Measurements from ENCODE around the gene PRR16. TPM values are rescaled to one million over a fixed set of nuclear protein-coding genes. Genes with fewer than 3 reads are reported as not detected.

PRR16 gene
- total RNA-seq, 1 donor from 2014 or later: 10.7 TPM

GRCh38 chr5:120540097-120540496, 76.0 kb downstream of the PRR16 start:
- no peak overlapping the region for H3K27ac Mint-ChIP-seq (ENCODE audit: unreplicated experiment)
- no peak for TF ChIP-seq CTCF (IDR thresholded peaks at IDR 0.05)
- H3K4me1 Mint-ChIP-seq (ENCODE audit: low read depth): peaks cover 14% of the 10 kb centered on the region
- H3K27me3 Mint-ChIP-seq (ENCODE audit: low read depth): no peaks in the 10 kb centered on the region
- DNase-seq (ENCODE audit: low spot score): no peak
- H3K36me3 Mint-ChIP-seq (ENCODE audit: low read depth): peaks cover 3% of the 10 kb centered on the region
- peaks cover 3% of the 10 kb centered on the region for H3K9me3 Mint-ChIP-seq (ENCODE audit: low read depth)
- H3K4me3 Mint-ChIP-seq (ENCODE audit: unreplicated experiment): no peak overlapping the region

GRCh38 chr5:120544043-120544442, 79.9 kb downstream of the PRR16 start:
- no peaks in the 10 kb centered on the region for H3K36me3 Mint-ChIP-seq (ENCODE audit: low read depth)
- no peaks in the 10 kb centered on the region for H3K27me3 Mint-ChIP-seq (ENCODE audit: low read depth)
- TF ChIP-seq CTCF (IDR thresholded peaks at IDR 0.05): no peak

GRCh38 chr5:120545007-120545406, 80.9 kb downstream of the PRR16 start:
- DNase-seq (ENCODE audit: low spot score): no peak
- Mint-ChIP-seq H3K9me3 (ENCODE audit: low read depth) (no peaks in the 10 kb centered on the region), H3K27me3 (ENCODE audit: low read depth) (no peaks in the 10 kb centered on the region), H3K4me3 (ENCODE audit: unreplicated experiment) (no peak overlapping the region), H3K4me1 (ENCODE audit: low read depth) (peaks cover 9% of the 10 kb centered on the region), H3K36me3 (ENCODE audit: low read depth) (no peaks in the 10 kb centered on the region), H3K27ac (ENCODE audit: unreplicated experiment) (no peak overlapping the region)
- TF ChIP-seq CTCF (IDR thresholded peaks at IDR 0.05): no peak

More at GRCh38 chr5:120544043-120544442, 79.9 kb downstream of the PRR16 start:
- Mint-ChIP-seq H3K9me3 (ENCODE audit: low read depth) (no peaks in the 10 kb centered on the region), H3K27ac (ENCODE audit: unreplicated experiment) (no peak overlapping the region), H3K4me1 (ENCODE audit: low read depth) (peaks cover 13% of the 10 kb centered on the region), H3K4me3 (ENCODE audit: unreplicated experiment) (no peak overlapping the region)
- DNase-seq (ENCODE audit: low spot score): no peak

- no peak for TF ChIP-seq CTCF (IDR thresholded peaks at IDR 0.05)
- no peak for DNase-seq (ENCODE audit: low spot score)
- H3K9me3 Mint-ChIP-seq (ENCODE audit: low read depth): no peaks in the 10 kb centered on the region
- H3K4me3 Mint-ChIP-seq (ENCODE audit: unreplicated experiment): no peak overlapping the region
- H3K36me3 Mint-ChIP-seq (ENCODE audit: low read depth): no peaks in the 10 kb centered on the region
- H3K27me3 Mint-ChIP-seq (ENCODE audit: low read depth): no peaks in the 10 kb centered on the region
- no peak overlapping the region for H3K27ac Mint-ChIP-seq (ENCODE audit: unreplicated experiment)
- H3K4me1 Mint-ChIP-seq (ENCODE audit: low read depth): peaks cover 9% of the 10 kb centered on the region
Measured at GRCh38 chr5:120545951-120546350, 81.9 kb downstream of the PRR16 start.

GRCh38 chr5:120546922-120547321, 82.8 kb downstream of the PRR16 start:
- H3K4me3 Mint-ChIP-seq (ENCODE audit: unreplicated experiment): no peak overlapping the region
- H3K36me3 Mint-ChIP-seq (ENCODE audit: low read depth): no peaks in the 10 kb centered on the region
- DNase-seq (ENCODE audit: low spot score): no peak
- H3K4me1 Mint-ChIP-seq (ENCODE audit: low read depth): peaks cover 9% of the 10 kb centered on the region
- no peaks in the 10 kb centered on the region for H3K27me3 Mint-ChIP-seq (ENCODE audit: low read depth)
- TF ChIP-seq CTCF (IDR thresholded peaks at IDR 0.05): no peak
- no peaks in the 10 kb centered on the region for H3K9me3 Mint-ChIP-seq (ENCODE audit: low read depth)
- no peak overlapping the region for H3K27ac Mint-ChIP-seq (ENCODE audit: unreplicated experiment)
